Panc1 (cell line): ENCODE data around the gene AGTPBP1.

ENCODE experiments used
- REST ChIP-seq, 2 experiments: IDR thresholded peaks; 2 replicates each; pipeline ENCODE4 v1.6.1; 2011 to 2012; ENCODE audit warnings: low read depth in 2 of 2, control low read depth in 1 of 2, low read length in 1 of 2, mild to moderate bottlenecking in 1 of 2, moderate library complexity in 1 of 2; ENCODE audit not compliant: insufficient read depth in 1 of 2
- TCF7L2 ChIP-seq: IDR thresholded peaks from 2 replicates; pipeline ENCODE4 v1.6.1; 2011; ENCODE audit warnings: mild to moderate bottlenecking, low read depth, low read length, inconsistent platforms
- TF ChIP-seq, protein P1 (sequence below): fragments of 450-650 bp; IDR thresholded peaks from 2 replicates; pipeline ENCODE4 v1.5.1; 2017; ENCODE audit warnings: mild to moderate bottlenecking

DNA sequence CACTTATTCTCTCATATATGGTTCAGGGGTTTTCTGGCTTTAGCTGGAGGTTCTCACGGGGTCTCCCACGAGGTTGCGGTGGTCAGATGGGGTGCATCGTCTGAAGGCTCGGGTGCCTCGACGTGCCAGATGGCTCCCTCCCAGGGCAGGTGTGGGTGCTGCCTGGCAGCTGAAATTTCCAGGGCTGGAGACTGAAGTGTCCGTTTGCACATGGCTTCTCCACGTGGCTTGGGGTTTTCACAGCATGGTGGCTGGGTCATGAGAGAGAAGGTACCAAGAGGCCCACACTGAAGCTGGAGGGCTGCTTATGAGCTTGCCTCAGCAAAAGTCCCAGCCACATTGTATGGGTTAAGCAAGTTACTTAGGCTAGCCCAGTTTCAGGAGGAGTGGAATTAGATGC lies 218.6 kb downstream of the AGTPBP1 start:
- TF ChIP-seq, protein P1, sequence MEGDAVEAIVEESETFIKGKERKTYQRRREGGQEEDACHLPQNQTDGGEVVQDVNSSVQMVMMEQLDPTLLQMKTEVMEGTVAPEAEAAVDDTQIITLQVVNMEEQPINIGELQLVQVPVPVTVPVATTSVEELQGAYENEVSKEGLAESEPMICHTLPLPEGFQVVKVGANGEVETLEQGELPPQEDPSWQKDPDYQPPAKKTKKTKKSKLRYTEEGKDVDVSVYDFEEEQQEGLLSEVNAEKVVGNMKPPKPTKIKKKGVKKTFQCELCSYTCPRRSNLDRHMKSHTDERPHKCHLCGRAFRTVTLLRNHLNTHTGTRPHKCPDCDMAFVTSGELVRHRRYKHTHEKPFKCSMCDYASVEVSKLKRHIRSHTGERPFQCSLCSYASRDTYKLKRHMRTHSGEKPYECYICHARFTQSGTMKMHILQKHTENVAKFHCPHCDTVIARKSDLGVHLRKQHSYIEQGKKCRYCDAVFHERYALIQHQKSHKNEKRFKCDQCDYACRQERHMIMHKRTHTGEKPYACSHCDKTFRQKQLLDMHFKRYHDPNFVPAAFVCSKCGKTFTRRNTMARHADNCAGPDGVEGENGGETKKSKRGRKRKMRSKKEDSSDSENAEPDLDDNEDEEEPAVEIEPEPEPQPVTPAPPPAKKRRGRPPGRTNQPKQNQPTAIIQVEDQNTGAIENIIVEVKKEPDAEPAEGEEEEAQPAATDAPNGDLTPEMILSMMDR: no peak
- TF ChIP-seq TCF7L2 (no peak), REST (IDR thresholded peaks at IDR 0.05; ENCODE audit: insufficient read depth in 1 of 2, low read depth in 2 of 2, low read length in 1 of 2) (no peak)
